NT2/D1 (cell line): ENCODE data around the gene ARRDC3.

Experiments used
- SUZ12 ChIP-seq: IDR thresholded peaks from 2 replicates; pipeline ENCODE4 v1.6.1; 2011; ENCODE audit not compliant: insufficient read length, insufficient read depth; ENCODE audit errors: extremely low read depth
- YY1 ChIP-seq: IDR thresholded peaks from 2 replicates; pipeline ENCODE4 v1.6.1; 2011; ENCODE audit not compliant: insufficient read length, insufficient read depth
- ZNF274 ChIP-seq: IDR thresholded peaks from 2 replicates; pipeline ENCODE4 v1.6.1; 2011; ENCODE audit warnings: mild to moderate bottlenecking, low read depth, low read length

DNA sequence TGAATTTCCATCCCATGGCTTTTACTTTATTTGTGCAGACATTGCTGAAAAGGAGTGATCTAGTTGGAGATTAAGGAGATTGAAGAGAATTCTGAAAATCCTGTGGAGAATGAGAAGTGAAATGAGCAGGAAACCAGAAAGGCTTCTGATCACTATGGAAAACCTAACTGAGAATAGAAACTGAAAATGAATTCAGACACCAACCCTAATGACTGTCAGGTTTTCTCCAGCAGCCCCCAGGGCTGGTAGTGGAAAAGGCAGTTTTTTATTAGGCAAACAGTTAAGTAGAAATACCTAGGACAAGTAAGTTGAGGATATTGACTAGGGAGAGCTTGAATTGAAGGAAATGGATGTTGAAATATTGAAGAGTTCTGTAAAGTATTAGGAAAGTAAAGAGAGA lies 14.7 kb upstream of the ARRDC3 start:
- TF ChIP-seq YY1 = no peak
- no peak for TF ChIP-seq ZNF274
- TF ChIP-seq SUZ12 = no peak
